Stimulated activated naive CD4-positive, alpha-beta T cell treated with Interleukin-2 at 50 U/mL for 16 hours (primary cell): ENCODE results near the gene WDR90.

ENCODE experiments used
- DNase-seq: peaks from one replicate; lab custom pipeline; 2025; lab: John Stamatoyannopoulos, UW

WDR90 gene

DNA sequence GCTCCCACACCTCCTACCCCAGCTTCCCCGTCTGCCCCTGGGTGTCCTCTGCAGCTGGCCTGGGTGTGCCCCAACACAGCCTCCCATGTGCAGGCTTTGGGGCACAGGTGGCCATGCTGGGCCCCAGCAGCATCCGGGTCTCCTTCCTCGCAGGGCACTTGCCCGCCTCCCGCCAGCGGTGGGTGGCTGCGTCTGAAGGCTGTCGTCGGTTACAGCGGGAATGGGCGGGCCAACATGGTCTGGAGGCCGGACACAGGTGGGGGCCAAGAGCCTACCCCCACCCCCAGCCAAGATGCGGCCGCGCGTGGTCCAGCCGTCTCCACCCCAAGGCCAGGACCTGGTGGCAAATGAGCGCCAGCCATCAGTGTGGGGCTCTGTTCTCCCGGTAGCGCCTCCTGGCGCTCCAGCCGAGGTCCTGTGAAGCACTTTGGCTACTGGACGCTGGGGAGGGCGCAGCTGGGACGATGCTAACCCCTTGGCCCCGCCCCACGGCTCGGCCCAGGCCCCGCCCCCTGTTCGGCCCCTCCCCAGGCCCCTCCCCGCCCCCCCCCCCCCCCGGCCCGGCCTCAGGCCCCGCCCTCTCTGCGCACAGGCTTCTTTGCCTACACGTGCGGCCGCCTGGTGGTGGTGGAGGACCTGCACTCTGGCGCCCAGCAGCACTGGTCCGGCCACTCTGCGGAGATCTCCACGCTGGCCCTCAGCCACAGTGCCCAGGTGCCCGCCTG is 11.5 kb downstream of the WDR90 start:
- peak; percentile 69 for DNase-seq

DNA sequence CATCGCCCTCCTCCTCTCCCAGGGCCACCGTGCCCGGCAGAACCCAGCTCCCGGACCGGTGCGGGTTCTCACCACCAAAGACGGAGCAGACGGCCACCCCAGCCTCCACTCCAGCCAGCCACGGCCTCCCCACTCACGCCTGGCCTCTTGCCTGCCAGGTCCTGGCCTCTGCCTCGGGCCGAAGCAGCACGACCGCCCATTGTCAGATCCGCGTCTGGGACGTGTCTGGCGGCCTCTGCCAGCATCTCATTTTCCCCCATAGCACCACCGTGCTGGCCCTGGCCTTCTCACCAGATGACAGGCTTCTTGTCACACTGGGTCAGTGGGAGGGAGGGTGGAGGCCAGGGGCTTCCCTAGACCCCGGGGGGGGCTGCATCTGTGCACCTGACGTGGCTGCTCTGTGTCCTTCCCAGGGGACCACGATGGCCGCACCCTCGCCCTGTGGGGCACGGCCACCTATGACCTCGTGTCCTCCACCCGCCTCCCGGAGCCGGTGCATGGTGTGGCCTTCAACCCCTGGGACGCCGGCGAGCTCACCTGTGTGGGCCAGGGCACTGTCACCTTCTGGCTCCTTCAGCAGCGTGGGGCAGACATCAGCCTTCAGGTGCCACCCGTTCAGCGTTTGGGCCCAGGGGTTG is 12.1 kb downstream of the WDR90 start:
- no peak for DNase-seq

DNA sequence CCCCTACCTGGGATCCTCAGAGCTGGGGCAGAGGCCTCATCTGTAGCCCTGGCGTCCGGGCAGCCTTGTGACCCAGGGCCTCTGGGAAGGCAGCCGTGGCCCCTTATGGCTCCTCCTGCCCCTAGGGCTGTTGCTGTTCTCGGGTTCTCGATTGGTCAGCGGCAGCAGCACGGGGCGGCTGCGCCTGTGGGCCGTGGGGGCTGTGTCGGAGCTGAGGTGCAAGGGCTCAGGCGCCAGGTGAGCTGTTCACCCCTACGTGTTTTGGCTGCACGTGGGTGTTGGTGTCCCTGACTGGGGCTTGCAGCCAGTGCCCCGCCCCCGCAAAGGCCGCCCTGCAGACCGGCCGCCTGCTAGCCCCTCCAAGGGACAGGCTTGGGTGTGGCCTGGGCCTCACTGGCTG is 12.9 kb downstream of the WDR90 start:
- DNase-seq, result no peak

DNA sequence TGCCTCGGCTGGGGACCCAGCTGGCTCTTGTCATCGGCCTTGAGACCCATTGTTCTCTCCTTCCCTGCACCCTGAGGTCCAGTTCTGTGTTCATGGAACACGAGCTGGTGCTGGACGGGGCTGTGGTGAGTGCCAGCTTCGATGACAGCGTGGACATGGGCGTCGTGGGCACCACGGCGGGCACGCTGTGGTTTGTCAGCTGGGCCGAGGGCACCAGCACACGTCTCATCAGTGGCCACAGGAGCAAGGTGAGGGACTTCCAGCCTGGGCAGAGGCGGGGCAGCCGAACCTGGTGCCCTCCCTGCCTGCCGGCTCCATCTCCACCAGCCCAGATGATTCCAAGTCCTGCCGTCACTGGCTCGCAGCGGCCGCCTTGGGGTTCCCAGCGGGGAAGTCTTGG is 13.4 kb downstream of the WDR90 start:
- no peak for DNase-seq

DNA sequence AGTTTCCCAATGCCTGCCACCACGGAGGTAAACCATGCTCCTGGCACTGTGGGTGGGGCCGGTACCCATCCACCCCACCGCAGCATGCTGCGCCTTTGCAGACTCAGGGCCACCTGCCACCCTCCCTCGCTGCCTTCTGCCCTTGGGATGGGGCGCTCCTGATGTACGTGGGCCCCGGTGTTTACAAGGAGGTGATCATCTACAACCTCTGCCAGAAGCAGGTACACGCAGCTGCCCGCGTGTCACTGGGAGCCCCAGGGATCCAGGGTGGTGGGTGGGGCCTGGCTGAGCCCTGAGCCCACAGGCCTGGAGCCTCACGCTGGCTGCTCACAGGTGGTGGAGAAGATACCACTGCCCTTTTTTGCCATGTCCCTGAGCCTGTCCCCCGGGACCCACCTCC is 17.4 kb downstream of the WDR90 start:
- DNase-seq, result no peak

DNA sequence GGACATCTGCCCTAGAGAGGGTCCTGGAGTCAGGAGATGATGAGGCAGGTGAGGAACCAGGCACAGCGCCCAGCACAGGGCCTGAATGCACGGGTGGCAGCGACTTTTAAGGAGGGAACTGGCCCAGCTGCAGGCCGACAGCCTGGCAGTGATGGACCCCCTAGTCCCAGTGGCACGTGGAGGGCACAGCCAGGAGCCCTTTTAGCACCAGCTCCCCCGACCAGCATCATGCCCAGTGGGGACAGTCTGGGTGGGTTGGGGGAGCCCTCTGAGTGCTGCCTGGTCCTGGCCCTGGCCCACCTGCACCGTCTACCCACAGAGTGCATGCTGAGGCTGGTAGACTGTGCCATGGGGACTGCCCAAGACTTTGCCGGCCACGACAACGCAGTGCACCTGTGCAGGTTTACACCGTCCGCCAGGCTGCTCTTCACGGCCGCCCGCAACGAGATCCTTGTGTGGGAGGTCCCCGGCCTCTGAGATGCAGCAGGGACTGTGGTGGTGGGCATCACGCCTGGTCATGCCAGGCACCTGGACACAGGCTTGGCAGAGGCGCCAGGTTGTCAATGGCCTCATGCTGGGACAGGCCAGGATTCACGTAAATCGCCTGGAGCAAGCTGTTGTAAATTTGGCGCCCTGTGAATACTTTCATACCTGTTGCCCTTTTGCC is 18.1 kb downstream of the WDR90 start:
- no peak for DNase-seq

DNA sequence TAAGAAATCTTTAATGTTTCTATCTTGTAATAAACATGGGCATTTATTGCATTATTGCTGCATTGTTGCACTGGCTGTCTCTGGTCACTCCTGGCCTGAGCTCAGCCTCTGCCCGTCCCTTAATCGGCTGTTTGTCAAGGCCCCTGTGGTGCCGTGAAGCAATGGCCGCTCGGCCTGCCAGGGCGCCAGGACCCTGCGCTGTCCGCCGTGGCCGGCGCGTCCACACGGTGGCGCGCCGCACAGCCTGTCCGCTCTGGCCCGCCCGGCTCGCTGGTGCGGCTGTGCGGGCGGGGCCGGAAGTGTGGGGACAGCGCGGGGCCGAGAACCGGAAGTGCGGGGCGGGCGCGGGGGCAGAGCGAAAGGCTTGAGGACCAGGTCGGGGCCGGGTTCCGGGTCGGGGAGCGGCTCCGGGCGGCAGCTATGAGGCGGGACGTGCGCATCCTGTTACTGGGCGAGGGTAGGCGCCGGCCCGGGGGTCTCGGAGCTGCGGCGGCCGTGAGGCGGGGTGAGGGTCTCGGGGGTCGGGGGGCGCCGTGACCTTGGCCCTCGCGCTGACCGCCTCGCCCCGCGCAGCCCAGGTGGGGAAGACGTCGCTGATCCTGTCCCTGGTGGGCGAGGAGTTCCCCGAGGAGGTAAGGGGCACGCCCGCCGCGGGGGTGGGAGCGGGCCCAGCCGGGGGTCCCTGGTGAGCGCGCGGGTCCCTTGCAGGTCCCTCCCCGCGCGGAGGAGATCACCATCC is 18.8 kb downstream of the WDR90 start, which contains the start of gene RHOT2:
RHOT2 (plus strand) TSS at position 353 of the 739 bp plus-strand sequence; CDS start at position 421, 68 bp downstream.
- peak; percentile 92 for DNase-seq

DNA sequence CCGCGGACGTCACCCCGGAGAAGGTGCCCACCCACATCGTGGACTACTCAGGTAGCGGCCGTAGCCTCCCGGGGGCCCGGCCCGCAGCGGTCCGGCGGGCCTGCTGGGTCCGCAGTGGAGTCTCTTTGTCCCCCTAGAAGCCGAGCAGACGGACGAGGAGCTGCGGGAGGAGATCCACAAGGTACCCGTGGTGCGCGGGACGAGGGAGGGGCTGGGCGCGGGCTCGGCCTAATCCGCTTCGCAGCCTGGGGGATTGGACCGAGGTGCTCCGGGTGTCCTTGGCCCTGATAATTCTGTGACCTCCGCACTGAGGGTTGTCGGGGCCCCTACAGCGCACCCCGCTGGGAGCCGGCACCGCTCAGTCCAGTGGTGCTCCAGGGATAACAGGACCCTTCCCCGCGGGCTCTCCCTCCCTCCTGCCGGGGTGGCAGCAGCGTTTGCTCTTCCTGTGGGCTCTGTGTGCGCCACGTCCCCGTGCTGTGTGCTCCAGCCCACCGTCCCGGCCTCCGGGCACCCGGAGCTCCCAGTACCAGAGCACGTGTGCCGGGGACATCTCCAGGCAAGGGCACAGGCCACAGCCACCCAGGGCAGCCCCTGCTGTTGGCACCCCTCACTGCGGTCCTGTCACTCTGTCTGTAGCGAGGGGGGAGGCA is 19.5 kb downstream of the WDR90 start:
- no peak for DNase-seq

DNA sequence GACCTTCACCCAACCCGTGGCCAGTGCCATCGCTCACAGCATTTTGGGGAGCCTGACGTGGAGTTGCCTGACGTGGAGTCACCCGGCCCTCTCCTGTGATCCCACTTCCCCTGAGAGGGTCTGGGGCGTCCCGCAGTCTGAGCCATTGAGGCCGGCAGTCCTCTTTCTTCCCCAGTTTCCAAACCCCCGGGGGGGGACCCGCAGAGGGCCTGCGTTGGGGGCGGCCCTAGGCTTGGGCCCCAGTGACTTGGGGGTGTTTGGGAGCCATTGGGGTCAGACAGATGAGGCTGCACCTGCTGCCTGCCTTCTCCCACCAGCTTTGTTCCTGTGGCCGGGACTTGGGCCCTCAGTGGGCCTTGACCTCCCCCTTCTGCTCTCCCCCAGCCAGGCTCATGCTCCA is 20.5 kb downstream of the WDR90 start:
- no peak for DNase-seq

DNA sequence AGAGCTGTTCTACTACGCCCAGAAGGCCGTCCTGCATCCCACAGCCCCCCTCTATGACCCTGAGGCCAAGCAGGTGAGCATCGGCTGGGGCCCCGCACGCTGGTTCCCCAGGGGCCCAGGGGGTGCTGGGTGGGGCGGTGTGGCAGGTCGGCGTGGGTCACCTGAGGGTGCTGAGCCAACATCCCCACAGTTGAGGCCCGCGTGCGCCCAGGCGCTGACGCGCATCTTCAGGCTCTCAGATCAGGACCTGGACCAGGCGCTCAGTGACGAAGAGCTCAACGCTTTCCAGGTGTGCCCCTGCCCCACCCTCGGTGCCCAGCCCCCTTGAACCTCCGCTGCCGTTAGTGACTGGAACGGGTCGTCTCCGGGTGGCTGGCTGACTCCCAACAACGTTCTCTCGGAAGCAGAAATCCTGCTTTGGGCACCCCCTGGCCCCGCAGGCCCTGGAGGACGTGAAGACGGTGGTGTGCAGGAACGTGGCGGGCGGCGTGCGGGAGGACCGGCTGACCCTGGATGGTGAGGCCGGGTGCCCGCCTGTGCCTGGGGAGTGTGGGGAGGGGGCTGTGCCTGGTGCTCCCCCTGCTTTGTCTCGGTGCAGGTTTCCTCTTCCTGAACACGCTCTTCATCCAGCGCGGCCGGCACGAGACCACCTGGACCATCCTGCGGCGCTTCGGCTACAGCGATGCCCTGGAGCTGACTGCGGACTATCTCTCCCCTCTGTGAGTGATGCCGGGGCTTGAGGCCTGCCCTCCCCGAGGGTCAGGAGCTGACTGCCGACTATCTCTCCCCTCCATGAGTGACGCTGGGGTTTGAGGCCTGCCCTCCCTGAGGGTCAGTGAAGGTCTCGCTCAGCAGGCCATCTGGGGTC is 21.6 kb downstream of the WDR90 start:
- no peak for DNase-seq

DNA sequence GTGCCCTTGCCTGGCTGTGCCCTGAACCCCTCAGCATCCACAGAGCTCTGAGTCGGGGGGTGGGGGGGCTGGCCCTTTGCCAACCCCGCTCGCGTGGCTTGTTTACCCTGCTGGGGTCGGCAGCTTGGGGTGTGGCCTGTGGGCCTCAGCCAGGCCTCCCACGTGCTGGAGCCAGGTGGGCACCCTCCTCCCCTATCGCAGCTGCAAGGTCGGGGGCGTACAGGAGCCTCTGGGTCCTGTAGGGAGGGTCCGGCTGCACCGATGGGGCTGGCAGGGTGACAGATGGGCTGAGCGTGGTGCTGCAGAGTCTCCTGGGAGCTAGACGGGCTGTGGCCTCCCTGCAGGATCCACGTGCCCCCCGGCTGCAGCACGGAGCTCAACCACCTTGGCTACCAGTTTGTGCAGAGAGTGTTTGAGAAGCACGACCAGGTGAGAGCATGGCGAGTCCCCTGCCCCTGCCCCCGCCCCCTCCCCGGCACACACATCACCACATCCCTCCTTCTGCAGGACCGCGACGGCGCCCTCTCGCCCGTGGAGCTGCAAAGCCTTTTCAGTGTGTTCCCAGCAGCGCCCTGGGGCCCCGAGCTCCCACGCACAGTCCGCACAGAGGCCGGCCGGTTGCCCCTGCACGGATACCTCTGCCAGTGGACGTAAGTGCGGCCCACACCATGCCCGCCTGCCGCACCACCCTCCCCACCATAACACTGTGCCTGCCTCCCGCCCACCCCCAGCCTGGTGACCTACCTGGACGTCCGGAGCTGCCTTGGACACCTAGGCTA is 22.4 kb downstream of the WDR90 start:
- no peak for DNase-seq

DNA sequence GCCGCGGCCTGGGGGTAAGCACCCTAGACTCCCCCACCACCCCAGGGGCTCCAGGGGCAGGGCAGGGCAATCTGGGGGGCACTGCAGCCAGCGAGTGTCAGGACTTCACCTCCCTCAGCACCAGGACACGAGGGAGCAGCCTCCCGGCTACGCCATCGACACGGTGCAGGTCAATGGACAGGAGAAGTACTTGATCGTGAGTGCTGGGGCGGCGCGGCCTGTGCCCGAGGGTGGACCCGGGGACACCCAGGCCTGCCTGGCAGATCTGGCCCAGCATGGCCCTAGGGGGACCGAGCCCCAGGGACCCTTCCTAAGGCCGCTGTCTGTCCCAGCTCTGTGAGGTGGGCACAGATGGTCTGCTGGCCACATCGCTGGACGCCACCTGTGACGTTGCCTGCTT is 23.2 kb downstream of the WDR90 start:
- no peak for DNase-seq

DNA sequence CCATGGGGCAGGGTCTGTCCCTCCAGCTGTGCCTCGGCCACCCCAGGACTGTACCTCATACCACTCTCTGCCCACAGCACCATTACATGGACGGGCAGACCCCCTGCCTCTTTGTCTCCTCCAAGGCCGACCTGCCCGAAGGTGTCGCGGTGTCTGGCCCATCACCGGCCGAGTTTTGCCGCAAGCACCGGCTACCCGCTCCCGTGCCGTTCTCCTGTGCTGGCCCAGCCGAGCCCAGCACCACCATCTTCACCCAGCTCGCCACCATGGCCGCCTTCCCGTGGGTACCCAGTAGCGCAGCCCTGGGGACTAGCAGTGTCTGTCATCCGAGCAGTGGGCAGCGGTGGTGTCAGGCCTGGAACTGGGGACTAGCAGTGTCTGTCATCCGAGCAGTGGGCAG is 23.7 kb downstream of the WDR90 start:
- DNase-seq, result no peak

DNA sequence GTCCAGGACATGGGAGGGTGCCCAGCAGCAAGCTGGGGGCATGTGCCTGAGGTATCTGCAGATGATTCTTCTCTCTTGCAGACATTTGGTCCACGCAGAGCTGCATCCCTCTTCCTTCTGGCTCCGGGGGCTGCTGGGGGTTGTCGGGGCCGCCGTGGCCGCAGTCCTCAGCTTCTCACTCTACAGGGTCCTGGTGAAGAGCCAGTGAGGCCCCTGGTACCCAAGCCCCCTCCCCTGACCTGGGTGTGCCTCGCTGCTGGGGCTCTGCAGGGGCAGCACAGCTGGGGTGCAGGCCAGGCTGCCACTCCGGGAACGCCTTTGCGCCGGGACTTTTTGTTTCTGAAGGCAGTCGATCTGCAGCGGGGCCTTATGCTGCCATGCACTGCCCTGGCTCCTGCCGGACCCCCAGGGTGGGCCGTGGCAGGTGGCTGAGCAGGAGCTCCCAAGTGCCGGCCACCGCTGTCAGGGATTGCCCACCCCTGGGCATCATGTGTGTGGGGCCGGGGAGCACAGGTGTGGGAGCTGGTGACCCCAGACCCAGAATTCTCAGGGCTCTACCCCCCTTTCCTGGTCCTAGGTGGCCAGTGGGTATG is 24.3 kb downstream of the WDR90 start:
- DNase-seq, result no peak

DNA sequence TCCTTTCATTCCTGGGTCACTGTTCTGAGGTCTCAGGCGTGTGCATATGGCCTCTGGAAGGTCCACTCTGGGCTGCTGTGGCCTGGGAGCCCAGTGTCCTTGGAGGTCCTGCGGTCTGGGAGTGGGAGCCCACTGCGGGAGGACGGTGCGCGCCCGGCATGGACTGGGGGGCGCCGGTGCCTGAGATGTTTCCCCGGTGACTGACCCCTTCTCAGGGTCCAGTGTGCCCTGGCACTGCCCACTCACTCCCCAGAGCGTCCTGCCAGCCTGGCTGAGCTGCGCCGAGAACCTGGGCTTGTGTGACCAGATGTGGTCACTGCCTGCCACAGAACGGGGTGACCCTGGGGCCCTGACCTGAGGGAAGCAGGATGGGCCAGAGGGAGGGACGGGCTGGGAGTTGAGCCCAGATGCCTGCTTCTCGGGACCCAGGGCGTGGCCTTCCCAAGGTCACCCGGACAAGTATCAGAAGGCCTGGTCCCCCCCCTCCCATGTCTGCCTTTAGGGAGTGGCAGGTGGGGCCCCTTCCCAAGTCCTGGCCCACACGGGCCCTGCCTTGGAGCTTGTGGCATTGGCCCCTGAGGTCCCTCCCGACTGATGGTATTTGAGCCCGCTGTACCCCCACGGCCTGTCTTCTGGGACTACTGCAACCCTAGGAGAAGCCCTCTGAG is 25.2 kb downstream of the WDR90 start:
- no peak for DNase-seq

DNA sequence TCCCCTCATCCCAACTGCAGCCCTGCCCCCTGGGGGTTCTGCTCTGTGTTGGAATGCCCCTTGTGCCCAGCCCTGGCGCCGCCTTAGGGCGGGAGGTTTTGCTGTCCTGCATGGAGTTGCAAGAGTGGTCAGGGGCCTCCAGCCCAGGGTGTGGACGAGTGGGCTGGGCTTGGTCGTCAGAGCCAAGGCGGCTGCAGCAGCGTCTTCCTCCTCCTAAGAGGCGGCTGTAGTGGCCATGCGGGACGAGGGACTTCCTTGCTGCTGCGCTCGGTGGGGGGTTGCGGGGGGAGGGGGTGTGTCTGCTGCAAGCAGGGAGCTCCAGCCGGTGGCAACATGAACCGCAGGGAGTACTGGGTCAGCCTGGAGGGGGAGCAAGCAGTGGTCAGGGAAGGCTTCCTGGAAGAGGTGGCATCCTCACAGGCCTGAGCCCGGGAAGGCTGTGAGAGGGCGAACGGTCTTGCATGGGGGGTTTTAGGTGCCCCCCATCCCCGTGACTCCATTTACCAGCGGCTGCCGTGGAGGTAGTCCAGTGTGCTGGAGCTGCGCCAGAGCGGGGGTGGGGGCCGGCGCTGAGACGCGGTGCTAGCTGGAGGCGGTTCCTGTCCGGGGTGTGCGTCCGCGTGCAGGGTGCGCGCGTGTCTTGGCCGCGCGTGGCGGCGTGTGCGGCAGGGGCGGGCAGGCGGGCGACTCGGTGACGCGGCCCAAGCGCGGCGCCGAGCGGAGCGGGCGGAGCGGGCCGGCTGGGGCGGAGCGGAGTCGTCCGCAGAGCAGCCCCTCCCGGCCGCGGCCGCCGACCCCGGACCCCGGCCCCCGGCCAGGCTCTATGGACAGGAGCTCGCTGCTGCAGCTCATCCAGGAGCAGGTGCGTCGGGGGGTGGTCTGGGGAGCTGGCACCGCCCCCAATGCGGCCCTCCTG is 26.1 kb downstream of the WDR90 start, which contains the start of gene RHBDL1:
RHBDL1 (plus strand) TSS at position 704 of the 916 bp plus-strand sequence; CDS start at position 824, 120 bp downstream.
- DNase-seq, result no peak

DNA sequence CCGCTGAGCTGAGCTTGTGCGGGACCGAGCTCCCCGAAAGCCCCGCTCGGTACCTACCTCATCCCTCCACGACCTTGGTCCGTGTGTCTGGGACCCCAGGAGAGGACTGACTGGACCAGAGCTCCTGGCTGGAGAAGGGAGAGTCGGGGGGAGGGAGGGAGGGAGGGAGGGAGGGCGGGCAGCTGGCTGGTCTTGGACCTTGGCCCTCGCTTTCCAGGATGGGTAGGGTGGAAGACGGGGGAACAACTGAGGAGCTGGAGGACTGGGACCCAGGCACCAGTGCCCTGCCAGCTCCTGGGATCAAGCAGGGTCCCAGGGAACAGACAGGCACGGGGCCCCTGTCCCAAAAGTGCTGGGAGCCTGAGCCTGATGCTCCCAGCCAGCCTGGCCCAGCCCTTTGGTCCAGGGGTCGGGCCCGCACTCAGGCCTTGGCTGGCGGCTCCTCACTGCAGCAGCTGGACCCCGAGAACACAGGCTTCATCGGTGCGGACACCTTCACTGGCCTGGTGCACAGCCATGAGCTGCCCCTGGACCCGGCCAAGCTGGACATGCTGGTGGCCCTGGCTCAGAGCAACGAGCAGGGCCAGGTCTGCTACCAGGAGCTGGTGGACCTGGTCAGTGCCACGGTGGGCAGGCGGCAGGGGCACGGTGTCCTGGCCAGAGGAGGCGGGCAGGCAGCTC is 26.9 kb downstream of the WDR90 start:
- DNase-seq, result no peak

DNA sequence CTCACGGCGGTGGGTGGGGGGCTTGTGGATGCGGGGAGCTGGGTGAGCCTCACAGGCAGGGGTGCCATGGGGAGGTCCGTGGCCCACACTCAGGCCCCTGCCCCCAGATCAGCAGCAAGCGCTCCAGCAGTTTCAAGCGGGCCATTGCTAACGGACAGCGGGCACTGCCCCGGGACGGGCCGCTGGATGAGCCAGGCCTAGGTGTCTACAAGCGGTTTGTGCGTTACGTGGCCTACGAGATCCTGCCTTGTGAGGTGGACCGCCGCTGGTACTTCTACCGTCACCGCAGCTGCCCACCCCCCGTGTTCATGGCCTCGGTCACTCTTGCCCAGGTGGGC is 27.4 kb downstream of the WDR90 start:
- no peak for DNase-seq
